HG03342 (cell line): ENCODE data around the gene MRPL38.
"Not testable (repeated sequence)": the region's sequence is repeated elsewhere in the genome, so short reads cannot be mapped to it uniquely, and the experiment has no call there.

ENCODE experiments used
- ATAC-seq: cut with Tn5 transposase; IDR thresholded peaks from one replicate; pipeline ENCODE4 v1.9.1; 2021; ENCODE audit warnings: mild to moderate bottlenecking, moderate library complexity; ENCODE audit not compliant: unreplicated experiment

The MRPL38 gene

DNA sequence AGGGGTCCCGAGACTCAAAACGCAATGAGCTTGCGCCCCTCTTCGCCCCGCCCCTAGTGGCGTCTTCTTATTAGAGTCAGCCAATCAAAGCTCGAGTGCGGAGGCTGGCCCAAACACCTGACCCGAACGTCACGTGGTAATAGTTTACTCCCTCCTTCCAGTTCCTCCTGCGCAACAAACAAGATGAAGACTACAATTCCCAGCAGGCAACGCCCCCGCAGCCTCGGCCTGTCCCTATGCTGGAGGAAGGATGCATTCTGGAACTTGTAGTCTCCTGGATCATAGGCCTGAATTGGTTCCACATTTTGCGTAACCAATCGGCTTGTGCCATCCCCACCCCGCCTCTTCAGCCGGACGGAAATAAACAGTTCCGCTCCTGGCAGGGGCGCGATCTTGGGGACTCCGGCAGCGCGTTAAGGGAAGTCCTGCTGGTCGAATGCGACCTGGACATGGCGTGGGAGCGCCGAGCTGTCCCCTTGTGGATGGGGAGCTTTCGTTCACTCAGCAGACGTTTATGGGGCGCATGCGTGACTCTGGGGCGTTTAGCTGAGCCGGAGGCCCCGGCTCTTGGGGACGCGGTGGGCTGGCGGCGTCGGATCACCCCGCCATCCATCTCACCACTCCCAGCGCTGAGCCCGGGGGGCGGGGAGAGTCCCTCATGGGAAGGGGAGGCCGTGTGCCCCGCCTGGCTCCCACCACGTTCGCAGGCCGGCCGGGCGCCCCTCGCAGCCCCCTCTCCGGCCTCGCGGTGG, 49.2 kb downstream of the MRPL38 start, which contains the start of gene WBP2:
TSS of gene WBP2 (minus strand) at position 26 of the 752 bp plus-strand sequence. CDS start 38 bp downstream, outside the sequence.
- peak; percentile 82 for ATAC-seq

DNA sequence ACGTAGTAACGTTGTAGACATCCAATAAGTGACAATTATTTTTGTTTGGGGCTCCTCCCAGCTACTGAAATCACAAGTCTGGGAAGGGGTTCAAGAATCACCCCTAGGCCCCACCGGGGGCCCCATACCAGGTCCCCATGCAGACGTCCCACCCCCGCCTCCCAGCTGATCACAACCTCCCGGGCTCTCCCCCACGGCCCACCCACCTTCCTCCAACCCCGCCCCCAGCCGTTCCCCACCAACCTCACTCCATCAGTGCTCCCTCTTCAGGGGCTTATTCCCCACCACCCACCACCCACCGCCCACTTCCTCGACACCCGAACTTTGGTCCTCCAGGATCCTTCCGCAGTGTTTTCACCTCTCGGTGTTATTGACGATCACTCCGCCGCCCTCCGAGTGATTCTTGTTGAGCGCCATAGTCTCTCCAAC, 49.8 kb downstream of the MRPL38 start:
- no peak for ATAC-seq

DNA sequence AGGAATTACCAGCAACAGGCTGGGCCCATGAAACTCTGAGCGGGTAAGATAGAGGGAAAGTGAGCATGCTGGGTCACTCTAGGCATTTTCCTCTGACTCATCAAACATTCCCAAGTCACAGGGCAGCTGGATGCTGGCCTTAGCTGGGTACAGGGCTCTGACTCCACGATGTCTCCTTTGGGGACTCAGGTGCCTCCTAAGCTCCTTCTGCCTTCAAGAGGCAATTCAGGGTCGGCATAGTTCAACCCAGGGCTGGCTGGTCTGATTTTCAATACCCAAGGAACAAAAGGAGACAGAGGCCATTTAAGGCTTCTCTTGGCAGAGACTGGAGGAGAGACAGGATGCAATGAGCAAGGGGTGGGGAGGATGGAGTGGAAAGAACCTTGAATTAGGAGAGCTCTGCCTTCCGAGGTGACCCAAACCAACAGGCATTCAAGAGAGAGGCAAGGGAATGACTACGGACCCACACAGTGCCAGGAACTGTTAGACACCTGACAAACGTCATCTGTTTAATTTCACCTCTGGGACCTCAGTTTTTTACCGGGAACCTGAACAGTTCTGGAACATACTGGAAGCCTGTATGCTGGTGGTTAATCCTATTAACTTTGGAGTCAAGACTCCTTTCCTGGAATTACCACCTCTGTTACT, 50.5 kb downstream of the MRPL38 start:
- ATAC-seq: no peak

DNA sequence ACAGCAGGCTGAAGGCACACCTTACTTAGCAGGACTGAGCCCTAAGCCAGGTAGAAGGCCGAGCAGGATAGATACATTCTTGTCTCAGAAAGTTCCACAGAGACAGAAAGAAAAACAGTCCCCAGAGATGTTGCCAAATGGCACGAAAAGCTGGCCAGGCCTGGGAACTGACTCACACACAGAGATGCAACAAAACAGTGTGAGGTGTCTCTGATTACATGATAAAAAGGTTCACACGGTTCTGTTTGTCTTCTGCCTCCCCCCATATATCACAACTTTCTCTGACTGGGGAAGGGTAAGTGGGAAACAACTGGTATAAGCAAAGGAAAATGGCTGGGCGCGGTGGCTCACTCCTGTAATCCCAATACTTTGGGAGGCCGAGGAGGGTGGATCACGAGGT, 51.3 kb downstream of the MRPL38 start:
- no peak for ATAC-seq

DNA sequence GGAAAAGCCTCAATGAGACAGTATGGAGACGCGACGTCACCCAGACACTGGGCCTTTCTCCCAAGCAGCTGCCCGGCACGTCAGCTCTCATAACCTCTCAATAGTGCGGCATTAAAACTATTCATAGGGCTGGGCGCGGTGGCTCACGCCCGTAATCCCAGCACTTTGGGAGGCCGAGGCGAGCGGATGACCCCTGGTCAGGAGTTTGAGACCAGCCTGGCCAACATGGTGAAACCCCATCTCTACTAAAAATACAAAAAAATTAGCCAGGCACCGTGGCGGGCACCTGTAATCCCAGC, 53.0 kb downstream of the MRPL38 start:
- ATAC-seq: not testable (repeated sequence)

DNA sequence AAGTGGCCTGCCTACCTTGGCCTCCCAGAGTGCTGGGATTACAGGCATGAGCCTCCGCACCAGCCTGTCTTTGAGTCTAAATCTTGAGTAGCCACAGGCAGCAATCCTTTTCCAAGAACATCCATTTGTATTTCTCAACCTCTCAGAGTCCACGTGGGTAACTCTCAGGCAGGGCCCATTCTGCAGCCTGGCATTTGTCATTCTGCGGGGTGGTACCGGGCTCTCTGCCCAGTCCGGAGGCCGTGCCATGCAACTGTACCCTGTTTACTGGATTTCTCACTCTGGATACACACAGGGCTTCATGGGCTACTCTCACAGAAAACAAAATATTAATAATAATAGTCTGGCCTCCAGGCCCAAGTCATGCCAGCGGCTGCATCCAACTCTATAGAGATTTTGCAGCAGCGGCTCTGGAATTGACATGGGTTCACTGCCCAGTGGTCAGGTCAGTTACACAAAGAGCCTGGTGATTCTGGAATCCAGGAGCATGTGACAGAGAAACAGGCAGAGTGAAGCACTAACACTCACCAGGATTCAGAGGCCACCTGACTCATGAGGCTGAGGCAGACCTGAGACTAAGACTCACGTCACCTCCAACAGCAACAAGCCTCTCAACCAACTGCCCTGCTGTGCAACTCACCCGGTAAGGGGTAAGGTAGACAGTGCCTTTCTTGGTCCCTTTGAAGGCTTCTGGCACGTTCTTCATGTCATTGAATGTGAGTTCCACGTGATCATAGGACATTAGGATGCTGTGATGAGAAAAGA, 53.6 kb downstream of the MRPL38 start:
- no peak for ATAC-seq

DNA sequence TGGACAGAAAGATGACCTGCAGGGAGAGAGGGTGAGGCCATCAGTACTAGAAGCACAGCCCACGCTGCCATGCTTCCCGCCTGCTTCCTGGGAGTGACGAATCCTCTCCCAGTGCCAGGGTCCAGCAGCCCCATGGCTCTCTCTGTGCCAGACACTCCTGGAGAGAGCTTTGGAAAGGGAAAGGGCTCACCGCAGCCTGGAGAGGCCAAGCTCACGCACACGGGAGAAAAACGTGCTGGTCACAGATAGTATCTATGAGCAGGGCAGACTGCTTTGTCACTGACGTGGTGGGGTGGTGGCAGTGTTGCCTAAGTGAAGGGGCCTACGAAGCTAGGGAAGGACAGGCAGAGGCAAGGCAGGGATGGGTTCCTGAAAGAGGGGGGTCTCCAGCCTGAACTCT, 55.0 kb downstream of the MRPL38 start:
- ATAC-seq: no peak

DNA sequence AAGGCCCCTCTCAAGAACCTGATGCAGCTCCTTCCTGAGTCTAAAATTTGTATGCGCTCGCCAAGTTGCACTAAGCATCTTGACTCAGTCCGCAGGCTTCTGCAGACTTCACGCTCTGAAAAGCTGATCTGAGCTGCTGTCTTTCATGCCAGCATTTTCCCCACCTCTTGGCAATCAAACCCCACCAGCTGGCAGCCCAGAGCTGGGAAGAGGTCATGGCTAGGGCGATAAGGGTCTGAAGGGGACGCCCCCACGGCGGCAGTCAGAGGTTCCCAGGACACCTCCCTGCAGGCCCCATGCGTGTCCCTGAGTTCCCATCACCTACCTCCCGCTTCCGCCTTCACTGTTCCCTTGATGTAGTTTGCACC, 55.4 kb downstream of the MRPL38 start:
- no peak for ATAC-seq
